ENCODE data around the gene FCN2. TPM values are rescaled to one million over a fixed set of nuclear protein-coding genes. Genes with fewer than 3 reads are reported as not detected.

FCN2 gene
- total and polyA plus RNA-seq, 9 of the 15 experiments (the other 6 are each of a cell fraction or from before 2014, with no cell fraction given), result not detected

- Histone ChIP-seq H3K9me1 (ENCODE audit: control insufficient read depth, insufficient read depth, low read length) (no peaks in the 10 kb centered on the region), H3K9ac (ENCODE audit: insufficient read depth in 1 of 2, low read depth in 2 of 2, low read length in 2 of 2) (no peak overlapping the region), H3K4me2 (ENCODE audit: insufficient read depth, low read length) (no peak overlapping the region), H4K20me1 (replicated peaks; ENCODE audit: control insufficient read depth, insufficient read depth, low read length) (0 out of 2 replicates have a peak, but pooled peaks cover 3% of the 10 kb centered on the region), H3K27ac (ENCODE audit: extremely low read depth, low read depth, low read length) (no peak overlapping the region), H3K4me3 (no peak overlapping the region), H3K36me3 (ENCODE audit: control insufficient read depth, insufficient read depth, low read length) (no peaks in the 10 kb centered on the region), H3K4me1 (replicated peaks in 1 of 2; ENCODE audit: control insufficient read depth in 2 of 2, insufficient read depth in 2 of 2, low read length in 2 of 2) (no peaks in the 10 kb centered on the region), H3K79me2 (ENCODE audit: control insufficient read depth, insufficient read depth, low read length) (no peaks in the 10 kb centered on the region), H2AFZ (ENCODE audit: low read depth, low read length) (no peak overlapping the region), H3K9me3 (replicated peaks; ENCODE audit: control insufficient read depth, insufficient read depth, low read depth, low read length) (no peaks in the 10 kb centered on the region), H3K27me3 (ENCODE audit: control insufficient read depth in 2 of 2, insufficient read depth in 2 of 2, low read length in 2 of 2) (peaks cover 0 to 9% of the 10 kb centered on the region in 2 experiments; a peak in 2 of 5 replicates)
- WGBS (ENCODE audit: insufficient coverage, low coverage, missing lambda C conversion rate), result 1% methylated on average over 6 of the region's 6 CpGs
- no TSS peak for BruUV-seq (replicated peaks)
- intact Hi-C loops (cut with micrococcal nuclease) (no loop called here), in situ Hi-C loops (cut with MboI) (no loop called here)
- FAIRE-seq (no peak), ATAC-seq (no peak), DNase-seq (ENCODE audit: extremely low read depth in 1 of 4, low spot score in 3 of 4) (no peak)
- ChIA-PET CTCF (ENCODE audit: low intra/inter-chr PET ratio) (no interaction called here), POLR2A (interaction anchor here (0.7 kb wide), 1 partner anchor 107 kb away, joined by 3 read pairs; no protein-coding TSS in a partner anchor)
- no peak for TF ChIP-seq GABPB2 (CRISPR knock-in tag; conservative IDR thresholded peaks at IDR 0.05)
- no peak for TF ChIP-seq ZNF212 (CRISPR knock-in tag; IDR thresholded peaks at IDR 0.05)
- no peak for TF ChIP-seq ZFPM2 (CRISPR knock-in tag; IDR thresholded peaks at IDR 0.05)
- no peak for TF ChIP-seq ZMIZ1 (IDR thresholded peaks at IDR 0.05; ENCODE audit: low read depth in 2 of 2, low read length in 2 of 2)
- no peak for TF ChIP-seq SIX5 (IDR thresholded peaks at IDR 0.05; ENCODE audit: borderline replicate concordance in 1 of 2, insufficient read depth in 1 of 2, low read depth in 1 of 2, low read length in 2 of 2)
- TF ChIP-seq SMC3 (conservative IDR thresholded peaks at IDR 0.05; ENCODE audit: insufficient read depth, low read depth, low read length), result no peak
- no peak for TF ChIP-seq RHOXF2B (CRISPR knock-in tag; conservative IDR thresholded peaks at IDR 0.05)
- no peak for TF ChIP-seq ZNF431 (CRISPR knock-in tag; IDR thresholded peaks at IDR 0.05)
Observed at GRCh38 chr9:134853893-134854292, 26.7 kb upstream of the FCN2 start.

All from K562 (cell line).